GM12878 (cell line): ENCODE results near the gene PLEKHN1.

Source experiments
- FOXM1 ChIP-seq: IDR thresholded peaks from 2 replicates; pipeline ENCODE4 v1.6.1; 2012; ENCODE audit warnings: low read depth, mild to moderate bottlenecking, inconsistent platforms, low read length, moderate library complexity
- JUNB ChIP-seq: IDR thresholded peaks from 2 replicates; pipeline ENCODE4 v1.6.1; 2016; ENCODE audit warnings: antibody characterized with exemption, mild to moderate bottlenecking
- JUND ChIP-seq: IDR thresholded peaks from 2 replicates; pipeline ENCODE4 v1.6.1; 2012; ENCODE audit warnings: low read depth, mild to moderate bottlenecking, low read length, improper control_type of control experiment, moderate library complexity
- RFX5 ChIP-seq: IDR thresholded peaks from 2 replicates; pipeline ENCODE4 v1.6.1; 2011; ENCODE audit warnings: low read depth, low read length, improper control_type of control experiment
- SREBF1 ChIP-seq: IDR thresholded peaks from 2 replicates; pipeline ENCODE4 v1.6.1; 2012; ENCODE audit warnings: mild to moderate bottlenecking, low read length

GRCh38 chr1:933603-933940 lies 32.7 kb upstream of the PLEKHN1 start:
- TF ChIP-seq JUNB, result no peak
- no peak for TF ChIP-seq SREBF1
- TF ChIP-seq RFX5, result no peak
- TF ChIP-seq JUND, result no peak
- no peak for TF ChIP-seq FOXM1
